Mesothelial cell of epicardium (in vitro differentiated cells): ENCODE data around the gene PRPF8. TPM values are rescaled to one million over a fixed set of nuclear protein-coding genes. Genes with fewer than 3 reads are reported as not detected.

Experiments used
- DNase-seq, 2 experiments: peaks; one replicate each; pipeline ENCODE4 v3.0.0; 2021; ENCODE audit warnings: low spot score in 2 of 2; ENCODE audit not compliant: unreplicated experiment in 2 of 2
- H3K27ac Mint-ChIP-seq: 2 replicates; pipeline ENCODE4 v1.8.0; 2021; ENCODE audit warnings: mixed read lengths
- H3K27me3 Mint-ChIP-seq: 2 replicates; pipeline ENCODE4 v1.8.0; 2021; ENCODE audit warnings: low read depth, mixed read lengths
- H3K36me3 Mint-ChIP-seq: 2 replicates; pipeline ENCODE4 v1.8.0; 2021; ENCODE audit warnings: mixed read lengths
- H3K4me1 Mint-ChIP-seq: 2 replicates; pipeline ENCODE4 v1.8.0; 2021; ENCODE audit warnings: mixed read lengths
- H3K4me3 Mint-ChIP-seq: 2 replicates; pipeline ENCODE4 v1.8.0; 2021; ENCODE audit warnings: mild to moderate bottlenecking, moderate library complexity, mixed read lengths
- H3K9me3 Mint-ChIP-seq: 2 replicates; pipeline ENCODE4 v1.8.0; 2021; ENCODE audit warnings: mixed read lengths
- total RNA-seq: library from RNA; stranded (reverse); gene quantifications from 3 replicates; pipeline ENCODE4 v1.2.1, GENCODE V29; 2021
- TF ChIP-seq, protein P1 (sequence below): fragments of 200-600 bp; sonication (generic); IDR thresholded peaks from one replicate; pipeline ENCODE4 v1.5.0; 2021; ENCODE audit warnings: antibody characterized with exemption; ENCODE audit not compliant: unreplicated experiment

Gene PRPF8
- total RNA-seq, 1 donor from 2014 or later = 354 TPM

DNA sequence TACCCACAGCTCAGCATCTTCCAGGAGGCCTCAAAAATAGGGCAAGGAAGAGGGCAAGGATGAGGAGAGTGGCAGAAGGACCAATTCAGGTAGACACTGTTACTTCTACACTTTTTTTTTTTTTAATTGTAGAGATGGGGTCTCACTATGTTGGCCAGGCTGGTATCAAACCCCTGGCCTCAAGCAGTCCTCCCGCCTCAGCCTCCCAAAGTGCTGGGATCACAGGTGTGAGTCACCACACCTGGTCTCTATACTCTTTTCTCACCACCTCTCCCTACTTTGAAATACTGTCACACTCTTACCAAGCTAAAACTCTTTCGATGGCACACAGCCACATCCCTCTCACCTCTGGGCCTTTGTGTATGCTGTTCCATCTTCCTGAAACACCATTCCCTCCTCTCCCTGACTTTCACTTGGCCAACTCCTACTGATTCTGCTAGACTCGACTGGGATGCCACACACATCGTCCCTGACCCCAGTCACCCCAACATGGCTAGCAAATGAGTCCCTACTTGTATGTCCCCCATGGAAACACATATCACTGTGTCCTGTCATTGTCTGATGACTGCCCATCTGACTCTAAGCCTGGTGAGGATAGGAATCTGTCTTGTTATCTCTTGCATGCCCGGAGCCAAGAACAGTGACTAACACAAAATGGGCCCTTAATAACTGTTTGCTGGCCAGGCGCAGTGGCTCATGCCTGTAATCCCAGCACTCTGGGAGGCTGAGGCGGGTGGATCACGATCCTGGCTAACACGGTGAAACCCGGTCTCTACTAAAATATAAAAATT, 48.8 kb downstream of the PRPF8 start:
- Mint-ChIP-seq H3K27me3 (peaks cover 12% of the 10 kb centered on the region), H3K4me3 (no peak overlapping the region), H3K27ac (no peak overlapping the region), H3K9me3 (no peaks in the 10 kb centered on the region), H3K36me3 (no peaks in the 10 kb centered on the region), H3K4me1 (peaks cover 5% of the 10 kb centered on the region)
- TF ChIP-seq, protein P1, sequence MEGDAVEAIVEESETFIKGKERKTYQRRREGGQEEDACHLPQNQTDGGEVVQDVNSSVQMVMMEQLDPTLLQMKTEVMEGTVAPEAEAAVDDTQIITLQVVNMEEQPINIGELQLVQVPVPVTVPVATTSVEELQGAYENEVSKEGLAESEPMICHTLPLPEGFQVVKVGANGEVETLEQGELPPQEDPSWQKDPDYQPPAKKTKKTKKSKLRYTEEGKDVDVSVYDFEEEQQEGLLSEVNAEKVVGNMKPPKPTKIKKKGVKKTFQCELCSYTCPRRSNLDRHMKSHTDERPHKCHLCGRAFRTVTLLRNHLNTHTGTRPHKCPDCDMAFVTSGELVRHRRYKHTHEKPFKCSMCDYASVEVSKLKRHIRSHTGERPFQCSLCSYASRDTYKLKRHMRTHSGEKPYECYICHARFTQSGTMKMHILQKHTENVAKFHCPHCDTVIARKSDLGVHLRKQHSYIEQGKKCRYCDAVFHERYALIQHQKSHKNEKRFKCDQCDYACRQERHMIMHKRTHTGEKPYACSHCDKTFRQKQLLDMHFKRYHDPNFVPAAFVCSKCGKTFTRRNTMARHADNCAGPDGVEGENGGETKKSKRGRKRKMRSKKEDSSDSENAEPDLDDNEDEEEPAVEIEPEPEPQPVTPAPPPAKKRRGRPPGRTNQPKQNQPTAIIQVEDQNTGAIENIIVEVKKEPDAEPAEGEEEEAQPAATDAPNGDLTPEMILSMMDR = no peak
- no peak for DNase-seq

DNA sequence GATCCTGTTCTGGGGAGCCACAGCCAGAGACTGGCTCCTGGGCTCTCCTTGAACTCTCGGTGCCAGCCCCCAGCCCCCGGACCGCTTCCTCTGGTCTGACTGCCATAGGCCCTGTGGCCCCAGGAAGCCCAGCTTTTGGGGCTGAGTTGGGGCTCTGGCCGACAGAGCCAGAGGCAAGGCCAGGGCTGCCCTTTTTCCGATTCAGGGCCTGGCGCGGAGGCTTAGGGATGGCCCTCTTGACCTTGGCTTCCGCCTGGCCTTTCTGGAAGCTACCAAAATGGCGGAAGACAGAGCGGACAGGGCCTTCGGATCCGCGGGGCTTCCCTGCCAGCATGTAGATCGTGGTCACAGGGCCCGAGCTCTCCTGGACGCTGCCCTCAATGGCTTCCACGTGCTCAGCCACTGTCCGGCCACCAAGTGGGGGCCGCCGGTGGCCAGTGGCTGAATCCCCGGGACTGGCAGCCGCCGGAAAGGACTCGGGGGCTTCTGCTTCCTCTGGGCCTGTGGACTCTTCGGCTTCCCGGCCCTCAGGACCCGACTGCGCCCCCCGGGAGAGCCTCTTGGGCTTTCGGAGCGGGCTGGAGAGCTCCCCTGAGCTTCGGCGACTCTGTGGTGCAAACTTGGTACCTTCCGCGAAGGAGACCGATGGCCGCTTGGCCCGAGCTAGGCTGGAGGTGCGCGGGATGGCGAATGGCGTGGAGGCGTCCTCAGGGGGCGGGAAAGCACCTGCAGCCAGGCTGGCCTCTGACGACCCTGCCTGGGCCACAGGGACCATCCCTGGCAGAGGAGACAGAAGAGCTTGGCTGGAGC, 49.6 kb downstream of the PRPF8 start:
- Mint-ChIP-seq H3K27me3 (peaks cover 21% of the 10 kb centered on the region), H3K36me3 (no peaks in the 10 kb centered on the region), H3K27ac (no peak overlapping the region), H3K4me3 (no peak overlapping the region), H3K4me1 (peaks cover 7% of the 10 kb centered on the region), H3K9me3 (no peaks in the 10 kb centered on the region)
- TF ChIP-seq, protein P1 = no peak
- DNase-seq = no peak

DNA sequence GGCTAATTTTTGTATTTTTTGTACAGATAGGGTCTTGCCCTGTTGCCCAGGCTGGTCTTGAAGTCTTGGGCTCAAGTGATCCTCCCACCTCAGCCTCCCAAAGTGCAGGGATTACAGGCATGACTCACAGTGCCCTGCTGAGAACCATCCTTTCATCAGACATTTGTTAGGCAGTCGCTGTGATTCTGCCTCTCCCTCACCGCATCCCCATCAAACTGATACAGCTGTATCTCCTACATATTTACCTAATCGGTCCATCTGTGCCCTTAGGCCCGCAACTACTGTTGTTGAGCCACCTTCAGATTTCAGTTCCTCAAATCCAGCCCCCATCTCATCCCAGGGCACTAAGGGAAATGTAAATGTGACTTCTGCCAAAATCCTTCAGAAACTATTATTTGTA, 54.0 kb downstream of the PRPF8 start:
- Mint-ChIP-seq H3K36me3 (peaks cover 3% of the 10 kb centered on the region), H3K27ac (no peak overlapping the region), H3K4me1 (peaks cover 9% of the 10 kb centered on the region), H3K9me3 (no peaks in the 10 kb centered on the region), H3K27me3 (peaks cover 35% of the 10 kb centered on the region), H3K4me3 (peak overlapping the region; percentile 73)
- TF ChIP-seq, protein P1 = no peak
- DNase-seq = no peak

- H3K36me3 Mint-ChIP-seq = peaks cover 3% of the 10 kb centered on the region
- peak overlapping the region; percentile 74 for H3K27ac Mint-ChIP-seq
These were observed 55.0 kb downstream of the PRPF8 start for GRCh38 chr17:1629504-1630310.

More at GRCh38 chr17:1629504-1630310, 55.0 kb downstream of the PRPF8 start:
- H3K9me3 Mint-ChIP-seq = no peaks in the 10 kb centered on the region
- no peak for DNase-seq
- peaks cover 9% of the 10 kb centered on the region for H3K4me1 Mint-ChIP-seq
- peak overlapping the region; percentile 73 for H3K4me3 Mint-ChIP-seq
- peaks cover 35% of the 10 kb centered on the region for H3K27me3 Mint-ChIP-seq
- TF ChIP-seq, protein P1 = no peak
